ENCODE data around the gene CEP192. TPM values are rescaled to one million over a fixed set of nuclear protein-coding genes. Genes with fewer than 3 reads are reported as not detected.

The CEP192 gene
- total and polyA plus RNA-seq, 2 donors from 2014 or later = 4.9 to 31.7 TPM

GRCh38 chr18:13134551-13135401, 143.6 kb downstream of the CEP192 start:
- TF ChIP-seq CTCF (IDR thresholded peaks at IDR 0.05; ENCODE audit: borderline replicate concordance, extremely low read depth, insufficient read depth) = no peak
- Histone ChIP-seq H3K4me3 (ENCODE audit: low read length in 3 of 3) (no peak overlapping the region), H3K27me3 (ENCODE audit: control insufficient read depth, insufficient read depth, low read length) (no peaks in the 10 kb centered on the region), H3K9me3 (ENCODE audit: control insufficient read depth in 2 of 3, insufficient read depth in 1 of 3, low read length in 3 of 3) (no peaks in the 10 kb centered on the region), H3K9ac (ENCODE audit: low read length in 3 of 3) (no peak overlapping the region), H3K36me3 (ENCODE audit: control insufficient read depth in 2 of 3, insufficient read depth in 3 of 3, low read length in 3 of 3) (no peaks in the 10 kb centered on the region), H3K27ac (ENCODE audit: low read depth in 2 of 2, low read length in 2 of 2) (no peak overlapping the region), H3K4me1 (ENCODE audit: control insufficient read depth in 2 of 3, insufficient read depth in 2 of 3, low read depth in 1 of 3, low read length in 3 of 3) (no peaks in the 10 kb centered on the region)
- peak in 1 of 5 donors; percentile 63 for DNase-seq
- FAIRE-seq = no peak
- intact Hi-C loops (cut with DNase I) = no loop called here

GRCh38 chr18:13136056-13136903, 145.1 kb downstream of the CEP192 start:
- Histone ChIP-seq H3K4me3 (ENCODE audit: low read length in 3 of 3) (peak overlapping the region in 2 of 3 donors; percentile 29 to 67), H3K27ac (ENCODE audit: low read depth in 2 of 2, low read length in 2 of 2) (no peak overlapping the region), H3K9ac (ENCODE audit: low read length in 3 of 3) (peak overlapping the region in 1 of 3 donors; percentile 46), H3K4me1 (ENCODE audit: control insufficient read depth in 2 of 3, insufficient read depth in 2 of 3, low read depth in 1 of 3, low read length in 3 of 3) (no peaks in the 10 kb centered on the region), H3K27me3 (ENCODE audit: control insufficient read depth, insufficient read depth, low read length) (no peaks in the 10 kb centered on the region), H3K36me3 (ENCODE audit: control insufficient read depth in 2 of 3, insufficient read depth in 3 of 3, low read length in 3 of 3) (no peaks in the 10 kb centered on the region), H3K9me3 (ENCODE audit: control insufficient read depth in 2 of 3, insufficient read depth in 1 of 3, low read length in 3 of 3) (no peaks in the 10 kb centered on the region)
- no peak for TF ChIP-seq CTCF (IDR thresholded peaks at IDR 0.05; ENCODE audit: borderline replicate concordance, extremely low read depth, insufficient read depth)
- DNase-seq (peak in 4 of 5 donors; percentile 37 to 83 (median 54)), FAIRE-seq (no peak)
- intact Hi-C loops (cut with DNase I) = no loop called here

GRCh38 chr18:13136904-13137669, 145.9 kb downstream of the CEP192 start:
- DNase-seq = peak; percentile 61 to 87 (median 61)
- no peaks in the 10 kb centered on the region for H3K27me3 ChIP-seq (ENCODE audit: control insufficient read depth, insufficient read depth, low read length)
- peak overlapping the region; percentile 11 to 67 (median 52) for H3K4me3 ChIP-seq (ENCODE audit: low read length in 3 of 3)
- no peaks in the 10 kb centered on the region for H3K36me3 ChIP-seq (ENCODE audit: control insufficient read depth in 2 of 3, insufficient read depth in 3 of 3, low read length in 3 of 3)
- H3K4me1 ChIP-seq (ENCODE audit: control insufficient read depth in 2 of 3, insufficient read depth in 2 of 3, low read depth in 1 of 3, low read length in 3 of 3) = no peaks in the 10 kb centered on the region
- FAIRE-seq = no peak
- H3K9me3 ChIP-seq (ENCODE audit: control insufficient read depth in 2 of 3, insufficient read depth in 1 of 3, low read length in 3 of 3) = no peaks in the 10 kb centered on the region
- peak overlapping the region; percentile 68 to 71 for H3K27ac ChIP-seq (ENCODE audit: low read depth in 2 of 2, low read length in 2 of 2)
- no peak for TF ChIP-seq CTCF (IDR thresholded peaks at IDR 0.05; ENCODE audit: borderline replicate concordance, extremely low read depth, insufficient read depth)
- intact Hi-C loops (cut with DNase I) = no loop called here
- peak overlapping the region in 2 of 3 donors; percentile 22 to 53 for H3K9ac ChIP-seq (ENCODE audit: low read length in 3 of 3)
